HG03280 (cell line): ENCODE results near the gene RAP2B.

ENCODE experiments used
- ATAC-seq: cut with Tn5 transposase; IDR thresholded peaks from one replicate; pipeline ENCODE4 v1.9.1; 2021; ENCODE audit warnings: mild to moderate bottlenecking, moderate library complexity; ENCODE audit not compliant: unreplicated experiment

The RAP2B gene

GRCh38 chr3:153159771-153160397 lies 2.1 kb upstream of the RAP2B start:
- ATAC-seq: no peak

DNA sequence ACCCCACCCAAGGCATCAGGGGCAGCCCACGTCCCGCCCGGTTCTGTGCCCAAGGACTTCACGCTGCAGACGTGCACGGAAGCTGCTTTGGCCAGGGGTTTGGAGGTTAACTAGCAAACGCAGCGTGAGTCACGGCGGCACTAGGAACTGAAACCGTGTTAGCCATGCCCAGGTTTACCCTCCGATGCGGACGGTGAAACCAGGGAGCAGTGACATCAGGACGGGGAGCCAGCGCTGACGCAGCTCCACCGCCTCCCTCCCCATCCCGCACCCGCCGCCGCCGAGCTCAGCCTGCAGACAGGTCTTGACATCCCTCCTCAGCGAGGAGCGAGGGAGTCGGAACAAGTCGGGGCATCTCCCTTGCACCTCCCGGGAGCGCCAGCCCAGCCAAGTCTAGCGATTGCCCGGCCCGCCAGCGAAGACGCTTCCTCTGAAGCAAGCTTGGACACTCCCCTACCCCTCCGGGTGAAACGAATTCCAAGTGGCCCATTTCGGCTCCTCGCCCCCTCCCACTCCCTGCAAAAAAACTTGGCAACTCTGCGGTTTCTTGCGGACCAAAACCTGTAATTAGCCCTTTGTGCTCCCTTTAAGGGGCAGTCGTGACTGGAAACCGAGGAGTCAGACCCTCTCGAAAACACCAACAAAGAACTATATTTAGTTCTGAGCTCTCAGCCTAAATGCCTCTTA lies 1.4 kb upstream of the RAP2B start:
- ATAC-seq: peak; percentile 26

GRCh38 chr3:153161138-153161713 lies 800 bp upstream of the RAP2B start:
- peak; percentile 79 for ATAC-seq

- ATAC-seq: peak; percentile 2
Observed at GRCh38 chr3:153162513-153163392, 727 bp downstream of the RAP2B start.

DNA sequence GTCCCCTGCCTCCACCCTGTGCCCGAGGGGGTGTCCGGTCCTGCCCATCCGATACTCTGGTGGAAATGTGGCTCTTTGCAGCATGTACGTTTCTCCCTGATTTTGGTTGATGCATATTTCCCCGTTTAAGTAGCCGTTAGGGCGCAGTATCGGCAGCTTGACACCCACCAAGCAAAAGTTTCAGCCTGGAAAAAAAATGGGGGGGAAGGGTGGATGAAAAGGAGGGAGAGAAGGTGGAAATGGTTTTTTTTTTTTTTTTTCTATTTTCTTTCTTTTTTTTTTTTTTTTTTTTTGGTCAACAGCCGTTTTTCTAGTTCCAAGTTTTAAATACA lies 1.3 kb downstream of the RAP2B start:
- no peak for ATAC-seq

DNA sequence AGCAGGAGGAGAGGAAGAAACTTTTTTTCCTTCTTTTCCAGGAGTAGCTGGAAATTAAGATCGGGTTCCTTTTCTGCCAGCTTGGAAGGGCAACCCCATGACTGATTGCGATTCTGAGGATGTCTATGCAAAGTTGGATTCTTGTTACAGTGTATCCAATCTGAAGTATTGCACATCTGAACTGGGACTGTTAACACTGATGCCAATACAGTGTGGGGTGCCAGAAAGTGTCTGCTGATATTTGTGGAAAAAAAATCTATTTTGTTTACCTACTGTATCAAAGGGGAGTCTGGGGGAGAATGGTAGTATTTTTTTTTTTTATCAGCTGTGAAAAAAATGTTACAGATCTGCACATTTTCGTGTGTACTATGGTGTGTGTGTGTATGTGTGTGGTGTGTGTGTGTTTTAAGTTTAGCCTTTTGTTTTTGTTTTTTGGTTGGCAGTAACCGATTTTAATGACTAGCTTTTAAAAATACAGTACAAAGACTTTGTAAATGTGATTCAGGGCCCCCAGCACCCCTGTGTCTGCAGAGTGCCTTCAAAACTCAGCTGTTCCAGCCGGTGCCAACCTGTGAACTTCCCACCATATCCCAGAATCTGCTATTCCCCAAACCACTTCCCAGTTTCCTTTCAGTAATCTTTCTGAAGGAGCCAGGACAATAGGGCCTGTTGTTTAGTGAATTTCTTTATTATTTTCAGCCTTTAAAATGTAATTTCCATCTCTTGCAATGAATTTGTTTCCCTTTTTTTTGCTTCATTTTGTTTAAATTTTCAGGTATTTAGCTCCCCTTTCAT lies 1.9 kb downstream of the RAP2B start:
- ATAC-seq: no peak

- ATAC-seq: no peak
Observed at GRCh38 chr3:153165261-153165681, 3.2 kb downstream of the RAP2B start.

DNA sequence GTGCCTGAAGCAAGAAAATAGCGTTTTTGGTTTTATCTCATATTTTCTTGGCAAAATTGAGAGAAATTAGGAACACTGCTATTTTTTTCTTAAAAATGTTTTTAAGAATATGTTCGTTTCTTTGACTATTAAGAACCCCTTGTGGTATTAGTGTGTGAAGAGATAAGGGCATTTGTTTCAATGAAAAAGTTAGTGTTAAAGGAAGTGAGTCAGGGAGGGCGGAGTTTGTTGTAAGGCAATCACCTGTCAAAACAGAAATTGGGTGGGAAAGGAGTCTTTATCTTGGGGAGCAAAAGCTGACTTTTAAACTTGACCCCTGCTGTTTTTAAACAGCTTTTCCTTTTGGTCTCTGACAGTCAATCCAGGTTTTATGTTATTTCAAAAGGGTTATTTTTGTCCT lies 4.2 kb downstream of the RAP2B start:
- no peak for ATAC-seq

- no peak for ATAC-seq
Observed at GRCh38 chr3:153166796-153167195, 4.8 kb downstream of the RAP2B start.

- ATAC-seq: no peak
Observed at GRCh38 chr3:153169793-153170383, 7.9 kb downstream of the RAP2B start.

DNA sequence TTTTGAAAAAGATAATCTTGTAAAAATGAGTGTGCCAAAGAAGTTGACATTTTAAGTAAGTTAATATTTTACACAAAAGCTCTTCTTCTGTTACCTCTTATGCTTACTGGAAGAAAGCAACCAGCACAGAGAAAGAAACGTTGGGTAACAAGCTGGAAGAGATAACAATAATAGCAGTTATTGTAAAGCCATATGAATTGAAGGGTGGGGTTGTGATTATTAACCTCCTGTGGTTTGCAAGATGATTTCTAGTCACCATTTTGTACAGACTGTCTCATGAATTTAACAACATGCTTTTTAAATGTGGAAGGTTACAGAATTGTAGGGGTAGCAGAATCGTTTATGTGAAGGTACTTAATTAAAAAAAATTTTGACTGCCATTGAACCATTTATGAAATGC lies 9.2 kb downstream of the RAP2B start:
- ATAC-seq: no peak

DNA sequence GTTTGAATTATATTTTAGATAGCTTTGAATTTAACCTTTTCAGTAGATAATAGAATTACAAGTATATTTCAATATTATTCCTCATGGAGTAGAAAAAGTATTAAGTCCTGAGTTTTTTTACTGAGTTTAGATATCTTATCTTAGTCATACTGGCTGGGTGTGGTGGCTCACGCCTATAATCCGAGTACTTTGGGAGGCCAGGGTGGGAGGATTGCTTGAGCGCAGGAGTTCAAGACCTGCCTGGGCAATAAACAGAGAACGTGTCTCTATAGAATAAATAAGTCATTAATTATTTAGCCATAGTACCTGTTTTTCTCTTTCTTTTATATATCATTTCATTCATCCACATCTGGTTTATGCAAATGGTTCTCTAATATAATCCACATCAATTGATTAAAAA lies 9.9 kb downstream of the RAP2B start:
- ATAC-seq: no peak

- ATAC-seq: no peak
Observed at GRCh38 chr3:153172796-153173757, 11.1 kb downstream of the RAP2B start.

GRCh38 chr3:153173758-153174516 lies 11.9 kb downstream of the RAP2B start:
- no peak for ATAC-seq

DNA sequence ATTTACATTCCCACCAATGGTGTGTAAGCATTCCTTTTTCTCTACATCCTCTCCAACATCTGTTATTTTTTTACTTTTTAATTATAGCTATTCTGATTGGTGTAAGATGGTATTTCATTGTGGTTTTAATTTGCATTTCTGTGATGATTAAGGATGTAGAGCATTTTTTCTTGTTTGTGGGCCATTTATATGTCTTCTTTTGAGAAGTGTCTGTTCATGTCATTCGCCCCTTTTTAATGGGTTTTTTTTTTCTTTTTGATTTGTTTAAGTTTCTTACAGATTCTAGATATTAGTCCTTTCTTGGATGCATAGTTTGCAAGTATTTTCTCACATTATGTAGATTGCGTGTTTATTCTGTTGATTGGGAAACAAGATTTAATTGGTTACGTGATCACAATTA lies 14.2 kb downstream of the RAP2B start:
- ATAC-seq: no peak

GRCh38 chr3:153180860-153181372 lies 18.9 kb downstream of the RAP2B start:
- no peak for ATAC-seq

DNA sequence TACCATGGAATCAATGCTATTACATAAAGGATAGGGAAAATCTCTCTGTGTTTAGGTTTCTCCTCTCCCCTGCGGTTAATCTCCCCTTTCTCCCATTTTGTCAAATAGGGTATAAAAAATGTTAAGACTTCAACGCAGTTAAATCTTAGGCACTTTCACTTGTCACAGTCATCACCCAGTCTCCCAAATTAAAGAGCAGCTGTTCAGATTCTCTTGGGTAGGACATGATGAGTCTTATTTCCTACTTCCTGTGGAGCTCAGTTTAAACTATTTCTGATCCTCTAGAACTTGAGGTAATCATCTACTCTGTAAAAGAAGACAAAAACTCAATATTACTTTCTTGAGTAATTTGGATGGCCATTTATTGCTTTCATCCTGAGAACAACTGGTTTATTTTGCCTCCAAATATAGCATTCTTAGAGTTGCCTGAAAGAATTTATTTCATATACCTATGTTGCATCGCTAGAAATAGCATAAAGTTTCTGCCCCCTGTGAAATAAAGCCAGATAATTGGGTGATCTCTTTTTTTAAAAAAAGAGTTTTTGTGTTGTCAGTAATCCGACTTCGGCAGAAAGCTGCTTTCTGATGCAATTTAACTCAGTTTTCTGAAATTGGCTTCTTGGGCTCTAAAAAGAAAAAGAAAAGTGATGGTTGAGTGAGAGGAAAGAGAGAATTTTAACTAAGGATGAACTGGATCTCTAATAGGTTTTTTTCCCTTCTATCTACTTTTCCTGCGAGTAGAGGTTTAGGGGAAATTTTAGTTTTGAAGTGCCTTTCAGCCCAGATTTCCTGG lies 20.7 kb downstream of the RAP2B start:
- no peak for ATAC-seq

DNA sequence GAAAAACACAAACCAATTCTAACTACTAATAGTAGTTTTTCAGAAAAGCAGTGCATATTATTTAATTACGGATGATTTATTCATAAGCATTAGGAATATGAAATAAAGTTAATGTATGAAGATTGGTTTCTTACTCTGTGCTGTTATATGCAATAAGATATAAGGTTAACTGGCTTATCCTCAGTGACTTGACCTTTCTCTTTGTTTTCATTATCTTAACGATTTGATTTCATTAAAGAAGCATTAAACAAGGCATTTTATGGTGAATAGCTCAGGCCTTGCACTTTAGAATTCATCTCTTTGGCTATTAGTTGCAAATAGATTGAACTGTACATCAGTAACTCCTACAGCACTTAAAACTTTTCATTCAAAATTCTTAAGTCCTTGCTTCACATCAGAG lies 28.9 kb downstream of the RAP2B start:
- ATAC-seq: no peak
